ENCODE measurements around the gene IGFLR1.
"Not testable (repeated sequence)": the region's sequence is repeated elsewhere in the genome, so short reads cannot be mapped to it uniquely, and the experiment has no call there.

IGFLR1 gene

GRCh38 chr19:35739275-35740107 is 2.8 kb downstream of the IGFLR1 start:
- DNase-seq, result no peak

- no peak for DNase-seq
These were observed 3.4 kb downstream of the IGFLR1 start for GRCh38 chr19:35738887-35739229.

GRCh38 chr19:35738021-35738886 is 4.0 kb downstream of the IGFLR1 start:
- DNase-seq, result no peak

GRCh38 chr19:35736913-35737886 is 5.1 kb downstream of the IGFLR1 start:
- DNase-seq, result no peak

- no peak for DNase-seq
These were observed 7.4 kb downstream of the IGFLR1 start for GRCh38 chr19:35734889-35735288.

- DNase-seq, result no peak
These were observed 8.0 kb downstream of the IGFLR1 start for GRCh38 chr19:35734273-35734672.

- DNase-seq, result no peak
These were observed 8.8 kb downstream of the IGFLR1 start for GRCh38 chr19:35733180-35734125.

GRCh38 chr19:35732540-35733179 is 9.6 kb downstream of the IGFLR1 start:
- DNase-seq, result no peak

- DNase-seq, result no peak
These were observed 10.4 kb downstream of the IGFLR1 start for GRCh38 chr19:35731779-35732405.

- DNase-seq, result no peak
These were observed 10.9 kb downstream of the IGFLR1 start for GRCh38 chr19:35731353-35731752.

- DNase-seq, result no peak
These were observed 11.9 kb downstream of the IGFLR1 start for GRCh38 chr19:35730326-35730725.

GRCh38 chr19:35729763-35730162 is 12.5 kb downstream of the IGFLR1 start:
- DNase-seq, result no peak

GRCh38 chr19:35729021-35729420 is 13.2 kb downstream of the IGFLR1 start:
- no peak for DNase-seq

GRCh38 chr19:35727956-35728706 is 14.1 kb downstream of the IGFLR1 start:
- no peak for DNase-seq

- no peak for DNase-seq
These were observed 14.9 kb downstream of the IGFLR1 start for GRCh38 chr19:35727053-35727955.

- no peak for DNase-seq
These were observed 16.9 kb downstream of the IGFLR1 start for GRCh38 chr19:35725216-35725861.

- no peak for DNase-seq
These were observed 17.7 kb downstream of the IGFLR1 start for GRCh38 chr19:35724560-35724959.

- DNase-seq, result not testable (repeated sequence)
These were observed 18.1 kb downstream of the IGFLR1 start for GRCh38 chr19:35724132-35724531.

Data from cerebellar nuclear complex (tissue), 1 donor.